BJ (cell line): ENCODE measurements around the gene DPP7. TPM values are rescaled to one million over a fixed set of nuclear protein-coding genes. Genes with fewer than 3 reads are reported as not detected.
"Not testable (repeated sequence)": the region's sequence is repeated elsewhere in the genome, so short reads cannot be mapped to it uniquely, and the experiment has no call there.

ENCODE experiments used
- CTCF ChIA-PET: fragments of 350-600 bp; formaldehyde crosslinking; extraction: SDS; loops from one replicate; lab custom pipeline; 2021; ENCODE audit warnings: antibody characterized with exemption, inconsistent platforms; lab: Yijun Ruan, JAX
- POLR2A ChIA-PET: fragments of 300-600 bp; sonication (Branson Sonifier 250); formaldehyde crosslinking; extraction: SDS; loops from one replicate; lab custom pipeline; 2021; ENCODE audit warnings: antibody characterized with exemption; lab: Charles Lee
- DNase-seq: peaks from one replicate; pipeline ENCODE4 v3.0.0-alpha.2; 2011; ENCODE audit warnings: low read depth
- H3K27me3 ChIP-seq: 2 replicates; pipeline ENCODE4 v1.6.0; 2011; ENCODE audit warnings: low read length; ENCODE audit not compliant: control insufficient read depth, insufficient read depth
- H3K36me3 ChIP-seq: 2 replicates; pipeline ENCODE4 v1.5.1; 2011; ENCODE audit warnings: low read length; ENCODE audit not compliant: control insufficient read depth, insufficient read depth
- H3K4me3 ChIP-seq: 2 replicates; pipeline ENCODE4 v1.5.1; 2011; ENCODE audit warnings: low read depth, mild to moderate bottlenecking, control low read depth, low read length
- CTCF ChIP-seq: IDR thresholded peaks from 2 replicates; pipeline ENCODE4 v1.5.1; 2011; ENCODE audit warnings: low read depth, mild to moderate bottlenecking, control low read depth, inconsistent platforms, low read length, moderate library complexity; ENCODE audit not compliant: insufficient read depth
- polyA plus RNA-seq: library from polyadenylated mRNA; depleted of rRNA; stranded (reverse); fragments of >200 nt; gene quantifications from 2 replicates; pipeline ENCODE4 v1.2.3, GENCODE V29; 2011; rRNA removed
- small RNA-seq: library from RNA; depleted of rRNA; stranded (forward); fragments of <200 nt; gene quantifications from one replicate; pipeline ENCODE3, GENCODE V24; 2012; ENCODE audit warnings: low replicate concordance, low read depth; ENCODE audit not compliant: insufficient read length

The DPP7 gene
- polyA plus RNA-seq, 1 experiment, result 94.4 TPM

DNA sequence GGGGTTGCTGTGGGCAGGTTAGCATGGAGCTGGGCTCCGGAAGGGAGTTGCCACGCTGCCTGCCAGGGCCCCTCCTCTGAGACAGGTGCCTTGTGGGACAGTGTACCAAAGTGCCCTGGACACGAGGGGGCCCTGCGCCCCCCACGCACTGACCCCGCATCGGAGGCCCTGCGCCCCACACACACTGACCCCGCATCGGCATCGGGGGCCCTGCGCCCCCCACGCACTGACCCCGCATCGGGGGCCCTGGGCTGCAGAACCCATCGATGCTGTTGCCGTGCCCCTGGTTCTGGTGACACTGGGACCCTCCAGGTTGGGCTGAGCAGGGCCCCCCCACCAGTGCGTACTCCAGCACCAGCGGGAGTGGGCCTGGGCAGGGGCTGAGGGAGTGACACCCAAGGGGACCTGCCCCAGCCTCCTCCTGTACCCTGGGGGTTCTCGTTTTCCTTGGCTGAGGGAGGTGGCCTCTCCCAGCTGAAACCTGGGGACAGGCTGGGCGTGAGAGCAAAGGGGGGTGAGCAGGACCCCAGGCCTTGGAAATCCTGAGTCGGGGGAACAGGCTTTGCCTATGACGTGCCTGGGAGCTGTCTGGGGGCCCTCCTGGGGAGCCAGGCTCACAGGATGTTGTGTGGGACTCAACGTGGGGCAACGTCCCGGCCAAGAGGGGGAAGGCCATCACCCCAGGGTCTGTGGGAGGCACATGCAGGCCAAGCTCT, 51.1 kb downstream of the DPP7 start:
- no peaks in the 10 kb centered on the region for H3K36me3 ChIP-seq
- DNase-seq, result no peak
- ChIA-PET CTCF (interaction anchor here (0.6 to 9.4 kb wide), 28 partner anchors 10 to 335 kb away, joined by 3 to 153 read pairs (median 4); partner anchors contain the start of genes ABCA2, ENTPD2, FUT7 and MAN1B1), POLR2A (no interaction called here)
- no peak overlapping the region for H3K4me3 ChIP-seq
- TF ChIP-seq CTCF, result no peak
- no peaks in the 10 kb centered on the region for H3K27me3 ChIP-seq

DNA sequence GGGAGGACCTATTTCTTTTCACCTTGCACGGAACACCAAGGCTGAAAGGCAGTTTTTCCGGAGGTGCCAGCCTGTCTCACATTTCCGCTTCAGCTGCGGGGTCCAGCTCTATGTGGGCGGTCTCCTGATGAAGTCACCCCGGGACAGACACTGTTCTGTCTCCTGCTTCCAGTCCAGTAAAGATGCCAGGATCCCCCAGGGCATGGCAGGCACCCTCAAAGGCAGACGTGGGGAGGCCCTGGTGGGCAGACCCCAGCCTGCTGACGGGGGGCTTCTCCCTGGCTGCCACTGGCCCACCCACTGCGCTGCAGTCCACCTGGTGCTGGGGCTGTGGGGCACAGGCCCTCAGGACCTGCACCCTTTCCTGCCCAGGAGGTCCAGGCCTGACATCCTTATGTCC, 51.7 kb downstream of the DPP7 start:
- H3K27me3 ChIP-seq, DNase-seq, H3K4me3 ChIP-seq, POLR2A ChIA-PET, H3K36me3 ChIP-seq: not testable (repeated sequence)
- CTCF ChIA-PET, result interaction anchor here (0.8 to 9.4 kb wide), 4 partner anchors 15 to 33 kb away, joined by 4 to 153 read pairs (median 14); partner anchors contain the start of genes ABCA2 and NPDC1

- Histone ChIP-seq H3K27me3 (no peaks in the 10 kb centered on the region), H3K36me3 (no peaks in the 10 kb centered on the region), H3K4me3 (no peak overlapping the region)
- TF ChIP-seq CTCF, result no peak
- POLR2A ChIA-PET, result no interaction called here
- no peak for DNase-seq
- CTCF ChIA-PET, result interaction anchor here (0.8 to 9.4 kb wide), 3 partner anchors 14 to 33 kb away, joined by 4 to 153 read pairs (median 20); partner anchors contain the start of genes ABCA2 and NPDC1
These were observed 52.1 kb downstream of the DPP7 start for GRCh38 chr9:137062384-137062783.

Small RNAs within 50 kb of the gene (small RNA-seq; reads per million reads assigned to genes)
- not detected for gene RF00153

Other genes with a start within 250 kb of the DPP7 start
- gene EDF1, start 248.4 kb downstream of the DPP7 start, polyA plus RNA-seq, result 513 and 672 TPM in 2 replicates
- gene TRAF2, start 228.2 kb downstream of the DPP7 start, polyA plus RNA-seq, result 9.6 and 13.6 TPM in 2 replicates
- 46.9 and 71.9 TPM in 2 replicates for gene FBXW5, start 170.0 kb downstream of the DPP7 start, polyA plus RNA-seq
- 0.48 and 0.60 TPM in 2 replicates for gene C8G, start 169.5 kb downstream of the DPP7 start, polyA plus RNA-seq
- gene LCN12, start 162.5 kb downstream of the DPP7 start, polyA plus RNA-seq, result 0.36 and 0.40 TPM in 2 replicates
- 0.31 and 0.58 TPM in 2 replicates for gene PTGDS, start 137.2 kb downstream of the DPP7 start, polyA plus RNA-seq
- 0.01 and 0.06 TPM in 2 replicates for gene LCNL1, start 131.7 kb downstream of the DPP7 start, polyA plus RNA-seq
- gene PAXX, start 122.3 kb downstream of the DPP7 start, polyA plus RNA-seq, result 10.3 and 11.8 TPM in 2 replicates
- gene CLIC3, start 118.2 kb downstream of the DPP7 start, polyA plus RNA-seq, result 3.9 and 4.0 TPM in 2 replicates
- 8.7 and 16.0 TPM in 2 replicates for gene ABCA2, start 86.5 kb downstream of the DPP7 start, polyA plus RNA-seq
- gene FUT7, start 82.6 kb downstream of the DPP7 start, polyA plus RNA-seq, result not detected in 2 replicates
- 21.8 and 31.9 TPM in 2 replicates for gene NPDC1, start 68.6 kb downstream of the DPP7 start, polyA plus RNA-seq
- not detected in 2 replicates for gene ENTPD2, start 60.7 kb downstream of the DPP7 start, polyA plus RNA-seq
- gene SAPCD2, start 44.2 kb downstream of the DPP7 start, polyA plus RNA-seq, result 5.1 and 8.6 TPM in 2 replicates
- 2.8 and 5.6 TPM in 2 replicates for gene UAP1L1, start 37.2 kb downstream of the DPP7 start, polyA plus RNA-seq
- 53.0 and 80.0 TPM in 2 replicates for gene MAN1B1, start 27.7 kb downstream of the DPP7 start, polyA plus RNA-seq
- 0.04 and 0.10 TPM in 2 replicates for gene GRIN1, start 24.4 kb upstream of the DPP7 start, polyA plus RNA-seq
- gene LRRC26, start 55.3 kb upstream of the DPP7 start, polyA plus RNA-seq, result not detected in 2 replicates
- not detected in 2 replicates for gene TMEM210, start 57.3 kb upstream of the DPP7 start, polyA plus RNA-seq
- gene ANAPC2, start 73.8 kb upstream of the DPP7 start, polyA plus RNA-seq, result 14.6 and 25.5 TPM in 2 replicates
- gene SSNA1, start 73.9 kb upstream of the DPP7 start, polyA plus RNA-seq, result 53.8 and 81.4 TPM in 2 replicates
- 2.9 and 3.5 TPM in 2 replicates for gene TPRN, start 86.0 kb upstream of the DPP7 start, polyA plus RNA-seq
- gene TMEM203, start 90.9 kb upstream of the DPP7 start, polyA plus RNA-seq, result 37.8 and 43.8 TPM in 2 replicates
- 4.4 and 7.1 TPM in 2 replicates for gene NDOR1, start 91.0 kb upstream of the DPP7 start, polyA plus RNA-seq
- 0.26 and 0.39 TPM in 2 replicates for gene RNF208, start 107.5 kb upstream of the DPP7 start, polyA plus RNA-seq
- 0.58 and 0.74 TPM in 2 replicates for gene CYSRT1, start 110.4 kb upstream of the DPP7 start, polyA plus RNA-seq
- not detected in 2 replicates for gene RNF224, start 112.8 kb upstream of the DPP7 start, polyA plus RNA-seq
- not detected in 2 replicates for gene SLC34A3, start 116.2 kb upstream of the DPP7 start, polyA plus RNA-seq
- gene TUBB4B, start 126.6 kb upstream of the DPP7 start, polyA plus RNA-seq, result 263 and 385 TPM in 2 replicates
- not detected in 2 replicates for gene STPG3, start 136.6 kb upstream of the DPP7 start, polyA plus RNA-seq
- gene NELFB, start 140.6 kb upstream of the DPP7 start, polyA plus RNA-seq, result 26.6 and 51.9 TPM in 2 replicates
- 16.9 and 23.8 TPM in 2 replicates for gene TOR4A, start 163.0 kb upstream of the DPP7 start, polyA plus RNA-seq
- 0.17 TPM in 2 replicates for gene NRARP, start 187.5 kb upstream of the DPP7 start, polyA plus RNA-seq